PC-9 (cell line): ENCODE data around the gene HPCA.

Source experiments
- CTCF ChIP-seq: fragments of 200-600 bp; sonication (generic); conservative IDR thresholded peaks from 2 replicates; pipeline ENCODE4 v1.6.1; 2017; ENCODE audit warnings: mixed run types, antibody characterized with exemption, mild to moderate bottlenecking, moderate library complexity
- EZH2 ChIP-seq: fragments of 200-600 bp; sonication (generic); IDR thresholded peaks from 2 replicates; pipeline ENCODE4 v1.8.0; 2017; ENCODE audit warnings: antibody characterized with exemption, low read depth

GRCh38 chr1:32874860-32875752 lies 11.2 kb upstream of the HPCA start:
- TF ChIP-seq CTCF = no peak
- TF ChIP-seq EZH2 = no peak
